H1 (cell line): Measurements from ENCODE around the gene HMCN2. TPM values are rescaled to one million over a fixed set of nuclear protein-coding genes. Genes with fewer than 3 reads are reported as not detected.

Experiments
- CTCF ChIA-PET: fragments of 300-600 bp; sonication (Branson Sonifier 250); formaldehyde crosslinking; loops from one replicate; lab custom pipeline; 2021; ENCODE audit not compliant: partially characterized antibody; lab: Charles Lee
- POLR2A ChIA-PET: fragments of 300-600 bp; sonication (Branson Sonifier 250); formaldehyde crosslinking; loops from one replicate; lab custom pipeline; 2021; ENCODE audit warnings: inconsistent platforms; ENCODE audit not compliant: partially characterized antibody; lab: Charles Lee
- DNase-seq, 2 experiments: peaks; one replicate each; pipeline versions ENCODE4 v3.0.0 to v3.0.0-alpha.2; 2010 to 2022; ENCODE audit warnings: low spot score in 2 of 2, low read depth in 1 of 2, mixed read lengths in 1 of 2
- FAIRE-seq: peaks from 2 replicates; lab custom pipeline; 2011; peaks lifted over from hg19 to GRCh38; lab: Jason Lieb, UNC
- H2AFZ ChIP-seq: 2 replicates; pipeline ENCODE4 v1.8.1; 2012; ENCODE audit warnings: low read length, inconsistent platforms
- H2AK5ac ChIP-seq: 2 replicates; pipeline ENCODE4 v1.6.1; 2013; ENCODE audit warnings: low read depth, low read length
- H2BK120ac ChIP-seq: replicated peaks from 2 replicates; pipeline ENCODE3; 2013; ENCODE audit warnings: low read depth, low read length, inconsistent platforms
- H2BK12ac ChIP-seq: 2 replicates; pipeline ENCODE4 v1.6.1; 2013; ENCODE audit warnings: low read depth, low read length
- H2BK15ac ChIP-seq: 2 replicates; pipeline ENCODE4 v1.6.1; 2013; ENCODE audit warnings: low read length
- H2BK20ac ChIP-seq: 2 replicates; pipeline ENCODE4 v1.6.1; 2013; ENCODE audit warnings: low read length
- H2BK5ac ChIP-seq: 2 replicates; pipeline ENCODE4 v1.6.1; 2013; ENCODE audit warnings: low read depth, low read length
- H3K14ac ChIP-seq: 2 replicates; pipeline ENCODE4 v1.6.1; 2013; ENCODE audit warnings: inconsistent platforms; ENCODE audit not compliant: insufficient read length
- H3K18ac ChIP-seq: 2 replicates; pipeline ENCODE4 v1.6.1; 2013; ENCODE audit warnings: low read length; ENCODE audit errors: extremely low read depth
- H3K23ac ChIP-seq: 2 replicates; pipeline ENCODE4 v1.6.1; 2013; ENCODE audit warnings: inconsistent platforms; ENCODE audit not compliant: insufficient read length
- H3K23me2 ChIP-seq: 2 replicates; pipeline ENCODE4 v1.6.1; 2013; ENCODE audit warnings: low read depth, low read length
- H3K27ac ChIP-seq: 2 replicates; pipeline ENCODE4 v1.6.1; 2011; ENCODE audit warnings: low read depth, low read length, inconsistent platforms
- H3K27me3 ChIP-seq, 4 experiments: replicated peaks in 1 of 4; 1 replicate in 1 of 4; 2 replicates in 3 of 4; pipeline versions ENCODE4 v1.6.1 to v1.8.1; 2011 to 2013; ENCODE audit warnings: low read length in 3 of 4, mild to moderate bottlenecking in 3 of 4, inconsistent platforms in 2 of 4, mixed read lengths in 2 of 4, moderate library complexity in 1 of 4; ENCODE audit not compliant: control insufficient read depth in 3 of 4, insufficient read depth in 3 of 4; ENCODE audit errors: extremely low read depth in 1 of 4
- H3K36me3 ChIP-seq, 4 experiments: 2 replicates each; pipeline versions ENCODE4 v1.6.1 to v1.8.1; 2011 to 2013; ENCODE audit warnings: mild to moderate bottlenecking in 4 of 4, low read length in 3 of 4, moderate library complexity in 2 of 4, control low read depth in 1 of 4, inconsistent platforms in 1 of 4; ENCODE audit not compliant: insufficient read depth in 4 of 4, control insufficient read depth in 2 of 4
- H3K4ac ChIP-seq: replicated peaks from 2 replicates; pipeline ENCODE3; 2013; ENCODE audit warnings: low read length, low read depth, mixed read lengths, inconsistent platforms; ENCODE audit not compliant: insufficient read length
- H3K4me1 ChIP-seq, 4 experiments: replicated peaks in 1 of 4; 1 replicate in 1 of 4; 2 replicates in 3 of 4; pipeline versions ENCODE4 v1.6.1 to v1.8.1; 2011 to 2013; ENCODE audit warnings: low read length in 3 of 4, inconsistent platforms in 2 of 4, mixed read lengths in 1 of 4; ENCODE audit not compliant: insufficient read depth in 4 of 4, control insufficient read depth in 3 of 4
- H3K4me2 ChIP-seq, 2 experiments: 2 replicates each; pipeline versions ENCODE4 v1.6.1 to v1.8.1; 2011 to 2013; ENCODE audit warnings: low read depth in 2 of 2, low read length in 2 of 2, control low read depth in 1 of 2, inconsistent platforms in 1 of 2, mild to moderate bottlenecking in 1 of 2; ENCODE audit not compliant: insufficient read depth in 1 of 2
- H3K4me3 ChIP-seq, 4 experiments: fragments of 200-600, 300-600 bp in 1 of 4; sonication (generic), shearing (Covaris generic), sonication (Bioruptor Twin) in 1 of 4; 2 replicates each; pipeline versions ENCODE4 v1.5.1 to v1.8.1; 2011 to 2016; ENCODE audit warnings: low read length in 4 of 4, low read depth in 3 of 4, control low read depth in 2 of 4, inconsistent platforms in 2 of 4, mild to moderate bottlenecking in 2 of 4, mixed read lengths in 1 of 4, moderate library complexity in 1 of 4; ENCODE audit not compliant: insufficient read depth in 2 of 4; ENCODE audit errors: extremely low read depth in 1 of 4
- H3K56ac ChIP-seq: replicated peaks from 2 replicates; pipeline ENCODE3; 2013; ENCODE audit warnings: low read depth, mild to moderate bottlenecking, mixed read lengths, low read length, inconsistent platforms; ENCODE audit not compliant: insufficient read length
- H3K79me1 ChIP-seq: 2 replicates; pipeline ENCODE4 v1.6.1; 2013; ENCODE audit warnings: low read depth, low read length, control low read depth
- H3K79me2 ChIP-seq, 2 experiments: 2 replicates each; pipeline versions ENCODE4 v1.6.1 to v1.8.1; 2012 to 2013; ENCODE audit warnings: low read length in 2 of 2, mild to moderate bottlenecking in 2 of 2, inconsistent platforms in 1 of 2; ENCODE audit not compliant: insufficient read depth in 2 of 2, control insufficient read depth in 1 of 2
- H3K9ac ChIP-seq, 4 experiments: replicated peaks in 1 of 4; 1 replicate in 1 of 4; 2 replicates in 3 of 4; pipeline versions ENCODE4 v1.6.1 to v1.8.1; 2011 to 2013; ENCODE audit warnings: low read depth in 3 of 4, low read length in 3 of 4, control low read depth in 2 of 4, mild to moderate bottlenecking in 2 of 4, moderate library complexity in 2 of 4, inconsistent platforms in 1 of 4; ENCODE audit errors: extremely low read depth in 1 of 4
- H3K9me3 ChIP-seq, 2 experiments: 2 replicates each; pipeline versions ENCODE4 v1.6.1 to v1.8.1; 2012 to 2013; ENCODE audit warnings: mild to moderate bottlenecking in 2 of 2, moderate library complexity in 2 of 2, control low read depth in 1 of 2, inconsistent platforms in 1 of 2, low read depth in 1 of 2, low read length in 1 of 2, mixed read lengths in 1 of 2; ENCODE audit not compliant: insufficient read depth in 2 of 2
- H4K20me1 ChIP-seq, 2 experiments: replicated peaks in 1 of 2; 2 replicates each; pipeline versions ENCODE3 to v1.8.1; 2011 to 2013; ENCODE audit warnings: inconsistent platforms in 2 of 2, low read length in 2 of 2, mild to moderate bottlenecking in 1 of 2; ENCODE audit not compliant: insufficient read depth in 2 of 2, control insufficient read depth in 1 of 2
- H4K5ac ChIP-seq: 2 replicates; pipeline ENCODE4 v1.6.1; 2013; ENCODE audit warnings: low read length, low read depth, mixed read lengths, inconsistent platforms; ENCODE audit not compliant: insufficient read length
- H4K8ac ChIP-seq: 2 replicates; pipeline ENCODE4 v1.8.0; 2013; ENCODE audit warnings: mild to moderate bottlenecking, moderate library complexity, low read length, inconsistent platforms; ENCODE audit not compliant: insufficient read depth; ENCODE audit errors: extremely low read depth
- H4K91ac ChIP-seq: replicated peaks from 2 replicates; pipeline ENCODE3; 2013; ENCODE audit warnings: low read length, mixed read lengths, inconsistent platforms; ENCODE audit not compliant: insufficient read length
- CBX5 ChIP-seq: fragments of 300-800, 300-1000 bp; sonication (generic); IDR thresholded peaks from 2 replicates; pipeline ENCODE4 v1.7.1; 2016; ENCODE audit warnings: antibody characterized with exemption, low read length, low read depth
- TEAD4 ChIP-seq: IDR thresholded peaks from 2 replicates; pipeline ENCODE4 v1.6.1; 2012; ENCODE audit warnings: low read depth, low read length, inconsistent platforms, mixed read lengths
- WGBS, 2 experiments: shearing (Covaris generic) in 1 of 2; methylation state at CpG; one replicate each; pipeline versions ENCODE4 v1.1.6 to v1.1.7; 2013 to 2015; ENCODE audit warnings: low lambda C conversion rate in 2 of 2, mixed read lengths in 2 of 2, inconsistent platforms in 1 of 2, low coverage in 1 of 2, missing lambda C conversion rate in 1 of 2; ENCODE audit not compliant: insufficient replicate concordance in 2 of 2, insufficient coverage in 1 of 2, insufficient read length in 1 of 2; ENCODE audit errors: extremely low coverage in 1 of 2, missing lambda C conversion rate in 1 of 2; 5-methylcytosine and 5-hydroxymethylcytosine counted together
- polyA plus RNA-seq, 7 experiments: library from polyadenylated mRNA; depleted of rRNA in 3 of 7; stranded (reverse) in 5 of 7; unstranded in 2 of 7; fragments of >200 nt in 5 of 7; fragments of 200-250 nt in 2 of 7; gene quantifications; 1 replicate in 5 of 7; 2 replicates in 1 of 7; 4 replicates in 1 of 7; pipeline versions ENCODE4 v1.2.1 to v1.2.3, GENCODE V29; 2011 to 2013; ENCODE audit warnings: missing spikeins in 2 of 7, mixed read lengths in 2 of 7
- total RNA-seq: library from RNA; stranded (reverse); fragmentation: NEBNext Ultra II Directional; extraction: Animal tissue kit (Norgen Biotek cat#: 25700); gene quantifications from 2 replicates; pipeline ENCODE4 v1.2.1, GENCODE V29; 2021

The HMCN2 gene
- total and polyA plus RNA-seq, 2 of the 8 experiments (the other 6 are each of a cell fraction or from before 2014, with no cell fraction given) = 5.0 to 9.1 TPM

DNA sequence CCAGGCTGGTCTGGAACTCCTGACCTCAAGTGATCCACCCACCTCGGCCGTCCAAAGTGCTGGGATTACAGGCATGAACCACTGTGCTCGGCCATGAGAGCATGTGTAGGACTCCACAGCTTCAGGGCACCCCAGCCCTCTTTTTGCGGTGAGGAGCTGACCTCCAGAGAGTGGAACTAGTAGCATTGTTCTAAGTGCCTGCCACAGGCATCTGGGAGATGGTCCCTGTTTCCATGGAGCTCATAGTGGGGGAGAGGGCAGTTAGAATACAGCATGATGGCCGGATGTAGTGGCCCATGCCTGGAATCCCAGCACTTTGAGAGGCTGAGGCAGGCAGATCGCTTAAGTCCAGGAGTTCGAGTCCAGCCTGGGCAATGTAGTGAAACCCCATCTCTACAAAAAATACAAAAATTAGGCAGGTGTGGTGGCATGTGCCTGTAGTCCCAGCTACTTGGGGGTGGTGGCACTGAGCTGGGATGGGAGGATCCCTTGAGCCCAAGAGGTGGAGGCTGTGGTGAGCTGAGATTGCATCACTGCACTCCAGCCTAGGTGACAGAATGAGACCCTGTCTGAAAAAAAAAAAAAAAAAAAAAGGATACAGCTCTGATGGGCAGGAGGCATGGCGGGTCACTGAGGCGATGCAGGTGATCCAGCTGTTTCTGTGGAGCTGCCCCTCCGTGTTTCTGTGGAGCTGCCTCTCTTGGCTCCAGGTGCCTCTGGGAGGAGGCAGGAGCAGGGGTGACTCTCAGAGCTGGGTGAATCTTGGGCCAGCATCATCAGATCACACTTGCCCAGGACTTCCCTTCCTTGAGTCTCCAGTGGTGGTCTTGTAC lies 183.4 kb downstream of the HMCN2 start:
- Histone ChIP-seq H3K79me2 (peaks cover 0 to 34% of the 10 kb centered on the region in 2 experiments; a peak in 1 of 4 replicates), H2BK15ac (peak overlapping the region; percentile 97; the same call in 1 of the 2 replicates), H2BK12ac (0 out of 2 replicates have a peak overlapping the region, but pooled peaks have one; percentile 39), H3K79me1 (peaks cover 4% of the 10 kb centered on the region), H3K4ac (no peak overlapping the region), H2BK20ac (0 out of 2 replicates have a peak overlapping the region, but pooled peaks have one; percentile 72), H4K8ac (no peak overlapping the region), H3K56ac (no peak overlapping the region), H3K14ac (no peak overlapping the region), H3K4me3 (no peak overlapping the region), H4K20me1 (peaks cover 2 to 22% of the 10 kb centered on the region in 2 experiments), H3K36me3 (peaks cover 0 to 9% (median 0%) of the 10 kb centered on the region in 4 experiments; a peak in 2 of 8 replicates), H3K4me2 (no peak overlapping the region), H3K9ac (no peak overlapping the region), H3K18ac (peak overlapping the region; percentile 4; the same call in 1 of the 2 replicates), H2AK5ac (no peak overlapping the region), H2BK5ac (0 out of 2 replicates have a peak overlapping the region, but pooled peaks have one; percentile 94), H2AFZ (no peak overlapping the region), H3K23ac (no peak overlapping the region), H3K23me2 (peaks cover 6% of the 10 kb centered on the region; the same call in 1 of the 2 replicates), H4K91ac (peak overlapping the region; percentile 25), H3K27me3 (peaks cover 0 to 2% (median under 1%) of the 10 kb centered on the region in 4 experiments; a peak in 3 of 7 replicates), H2BK120ac (no peak overlapping the region), H3K4me1 (peaks cover 8 to 45% (median 41%) of the 10 kb centered on the region in 4 experiments), H4K5ac (no peak overlapping the region), H3K9me3 (no peaks in the 10 kb centered on the region), H3K27ac (no peak overlapping the region)
- ChIA-PET POLR2A (interaction anchor here (0.5 to 4.6 kb wide), 13 partner anchors 8 to 545 kb away, joined by 3 to 31 read pairs (median 3); no protein-coding TSS in a partner anchor), CTCF (interaction anchor here (0.6 to 4.8 kb wide), 17 partner anchors 10 to 571 kb away, joined by 3 to 46 read pairs (median 4); no protein-coding TSS in a partner anchor)
- WGBS, 2 experiments = 81% methylated on average over 8 of the region's 10 CpGs; no CpG with 5 or more reads in 1 of the 2 experiments
- FAIRE-seq (no peak), DNase-seq (no peak)
- TF ChIP-seq CBX5 (no peak), TEAD4 (no peak)
